HEK293T (cell line): ENCODE measurements around the gene NFKBIA.
"Not testable (repeated sequence)": the region's sequence is repeated elsewhere in the genome, so short reads cannot be mapped to it uniquely, and the experiment has no call there.

Source experiments
- CTCF ChIA-PET: fragments of 350-600 bp; formaldehyde crosslinking; extraction: SDS; loops from one replicate; lab custom pipeline; 2021; ENCODE audit warnings: antibody characterized with exemption, inconsistent platforms; lab: Yijun Ruan, JAX
- POLR2A ChIA-PET: fragments of 350-600 bp; formaldehyde crosslinking; extraction: SDS; loops from one replicate; lab custom pipeline; 2020; ENCODE audit warnings: antibody characterized with exemption, inconsistent platforms; lab: Yijun Ruan, JAX
- DNase-seq: peaks from one replicate; pipeline ENCODE4 v3.0.0; 2012; ENCODE audit warnings: mixed read lengths; ENCODE audit errors: extremely low spot score
- ARNT ChIP-seq: fragments of 450-650 bp; IDR thresholded peaks from 2 replicates; pipeline ENCODE4 v1.6.1; 2017; ENCODE audit warnings: mild to moderate bottlenecking
- BHLHE40 ChIP-seq: fragments of 450-650 bp; IDR thresholded peaks from 2 replicates; pipeline ENCODE4 v1.6.1; 2016; ENCODE audit warnings: mild to moderate bottlenecking, moderate library complexity, borderline replicate concordance
- CTBP1 ChIP-seq: fragments of 450-650 bp; IDR thresholded peaks from 2 replicates; pipeline ENCODE4 v1.6.1; 2016; ENCODE audit warnings: borderline replicate concordance
- ELF4 ChIP-seq: fragments of 450-650 bp; IDR thresholded peaks from 2 replicates; pipeline ENCODE4 v1.6.1; 2017; ENCODE audit warnings: antibody characterized with exemption
- FOXA1 ChIP-seq: fragments of 450-650 bp; IDR thresholded peaks from 2 replicates; pipeline ENCODE4 v1.6.1; 2016; ENCODE audit warnings: mild to moderate bottlenecking
- FOXK2 ChIP-seq: fragments of 450-650 bp; IDR thresholded peaks from 2 replicates; pipeline ENCODE4 v1.6.1; 2016; ENCODE audit warnings: mild to moderate bottlenecking
- FOXM1 ChIP-seq: fragments of 450-650 bp; IDR thresholded peaks from 2 replicates; pipeline ENCODE4 v1.6.1; 2017; ENCODE audit warnings: mild to moderate bottlenecking, borderline replicate concordance
- HDGF ChIP-seq: fragments of 450-650 bp; IDR thresholded peaks from 2 replicates; pipeline ENCODE4 v1.6.1; 2017; ENCODE audit warnings: antibody characterized with exemption, borderline replicate concordance
- L3MBTL2 ChIP-seq: fragments of 450-650 bp; conservative IDR thresholded peaks from 2 replicates; pipeline ENCODE4 v1.6.1; 2016; ENCODE audit warnings: mild to moderate bottlenecking
- LEF1 ChIP-seq: fragments of 450-650 bp; IDR thresholded peaks from 2 replicates; pipeline ENCODE4 v1.6.1; 2017; ENCODE audit warnings: mild to moderate bottlenecking, borderline replicate concordance
- NFRKB ChIP-seq: fragments of 450-650 bp; IDR thresholded peaks from 2 replicates; pipeline ENCODE4 v1.6.1; 2016; ENCODE audit warnings: mild to moderate bottlenecking, moderate library complexity
- PKNOX1 ChIP-seq: fragments of 450-650 bp; IDR thresholded peaks from 2 replicates; pipeline ENCODE4 v1.6.1; 2016
- SP1 ChIP-seq: fragments of 450-650 bp; IDR thresholded peaks from 2 replicates; pipeline ENCODE4 v1.6.1; 2017
- SUZ12 ChIP-seq: fragments of 450-650 bp; IDR thresholded peaks from 2 replicates; pipeline ENCODE4 v1.6.1; 2016; ENCODE audit warnings: mild to moderate bottlenecking
- TARDBP ChIP-seq: fragments of 450-650 bp; IDR thresholded peaks from 2 replicates; pipeline ENCODE4 v1.6.1; 2016
- ZNF384 ChIP-seq: fragments of 450-650 bp; IDR thresholded peaks from 2 replicates; pipeline ENCODE4 v1.6.1; 2016

The NFKBIA gene

GRCh38 chr14:35362450-35362849 is 42.1 kb downstream of the NFKBIA start:
- ChIA-PET POLR2A (no interaction called here), CTCF (no interaction called here)
- TF ChIP-seq FOXA1 (no peak), NFRKB (no peak), FOXK2 (no peak), ZNF384 (no peak), ELF4 (no peak), L3MBTL2 (no peak), TARDBP (no peak), SP1 (no peak), SUZ12 (no peak), HDGF (no peak), LEF1 (no peak), ARNT (no peak)
- no peak for DNase-seq

DNA sequence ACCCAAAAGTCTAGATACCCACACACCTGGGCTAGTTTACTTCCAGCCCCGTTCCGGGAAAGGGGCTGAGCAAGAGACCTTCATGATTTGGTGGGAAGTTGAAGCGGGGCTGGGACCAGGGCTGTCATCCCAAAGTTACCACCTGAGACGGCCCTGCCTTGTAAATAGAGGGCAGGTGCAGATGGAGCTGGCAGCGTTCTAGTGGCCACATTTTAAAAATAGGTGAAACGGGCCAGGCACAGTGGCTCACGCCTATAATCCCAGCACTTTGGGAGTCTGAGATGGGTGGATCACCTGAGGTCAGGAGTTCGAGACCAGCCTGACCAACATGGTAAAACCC is 43.4 kb downstream of the NFKBIA start:
- CTCF ChIA-PET = no interaction called here
- no peak for DNase-seq
- POLR2A ChIA-PET = no interaction called here
- TF ChIP-seq ZNF384 (no peak), NFRKB (no peak), FOXM1 (no peak), FOXK2 (no peak), L3MBTL2 (no peak), FOXA1 (no peak), TARDBP (no peak), LEF1 (no peak), HDGF (no peak), SUZ12 (no peak), SP1 (no peak), CTBP1 (no peak)

DNA sequence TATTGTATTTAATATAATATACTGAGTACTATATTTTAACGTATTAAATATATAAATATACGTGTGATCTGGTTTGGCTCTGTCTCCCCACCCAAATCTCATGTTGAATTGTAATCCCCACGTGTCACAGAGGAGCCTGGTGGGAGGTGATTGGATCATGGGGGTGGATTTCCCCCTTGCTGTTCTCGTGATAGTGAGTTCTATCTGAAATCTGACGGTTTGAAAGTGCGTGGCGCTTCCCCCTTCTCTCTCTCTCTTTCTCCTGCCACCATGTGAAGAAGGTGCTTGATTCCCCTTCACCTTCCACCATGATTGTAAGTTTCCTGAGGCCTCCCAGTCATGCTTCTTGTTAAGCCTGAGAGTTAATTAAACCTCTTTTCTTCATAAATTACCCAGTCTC is 44.9 kb downstream of the NFKBIA start:
- DNase-seq, CTCF ChIA-PET, POLR2A ChIA-PET: not testable (repeated sequence)

- TF ChIP-seq CTBP1 = no peak
- POLR2A ChIA-PET = no interaction called here
- CTCF ChIA-PET = no interaction called here
- no peak for DNase-seq
These were observed 48.3 kb downstream of the NFKBIA start for GRCh38 chr14:35355981-35356841.

GRCh38 chr14:35355235-35355634 is 49.3 kb downstream of the NFKBIA start:
- DNase-seq, POLR2A ChIA-PET, CTCF ChIA-PET: not testable (repeated sequence)

DNA sequence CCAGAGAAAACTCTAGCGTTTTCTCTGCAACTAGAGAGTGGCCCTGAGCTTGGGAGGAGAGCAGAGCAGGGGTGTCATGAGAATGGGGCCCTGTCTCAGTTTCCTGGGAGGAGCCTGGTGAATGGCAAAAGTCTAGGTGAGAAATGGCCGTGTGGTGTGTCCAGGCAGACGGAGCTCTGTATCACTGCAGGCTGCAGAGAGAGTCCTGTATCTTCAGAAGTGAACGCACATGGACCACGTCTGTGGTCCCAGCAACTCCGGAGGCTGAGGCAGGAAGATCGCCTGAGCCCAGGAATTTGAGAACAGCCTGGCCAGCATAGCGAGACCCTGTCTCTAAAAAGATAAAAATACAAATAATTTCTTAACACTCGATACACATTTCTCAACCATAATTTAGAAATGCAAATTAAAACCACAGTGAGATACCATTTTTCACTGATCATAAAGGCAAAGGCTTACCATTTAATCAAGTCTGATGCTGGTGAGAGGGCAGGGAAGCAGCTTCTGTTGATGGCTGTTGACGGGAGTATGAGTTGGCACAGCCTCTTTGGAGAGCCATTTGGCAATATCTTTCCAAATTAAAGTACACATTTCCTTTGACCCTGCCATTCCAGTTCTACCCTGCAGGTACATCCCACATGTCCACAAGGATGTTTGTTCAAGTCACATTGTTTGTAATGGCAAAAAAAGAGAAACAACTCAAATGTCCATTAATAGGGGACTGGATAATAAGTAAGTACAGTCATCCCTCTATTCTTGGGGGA is 51.0 kb downstream of the NFKBIA start:
- POLR2A ChIA-PET = interaction anchor here (0.9 to 2.4 kb wide), 2 partner anchors 51 to 61 kb away, joined by 4 to 11 read pairs; partner anchors contain the start of genes NFKBIA and PSMA6
- CTCF ChIA-PET = no interaction called here
- no peak for TF ChIP-seq HDGF
- no peak for TF ChIP-seq L3MBTL2
- TF ChIP-seq TARDBP = no peak
- TF ChIP-seq FOXM1 = no peak
- TF ChIP-seq BHLHE40 = no peak
- no peak for TF ChIP-seq PKNOX1
- TF ChIP-seq ZNF384 = no peak
- no peak for TF ChIP-seq CTBP1
- no peak for TF ChIP-seq ELF4
- no peak for TF ChIP-seq FOXA1
- no peak for DNase-seq

GRCh38 chr14:35352274-35353233 is 52.0 kb downstream of the NFKBIA start:
- DNase-seq = no peak

More at GRCh38 chr14:35352274-35353233, 52.0 kb downstream of the NFKBIA start:
- POLR2A ChIA-PET = interaction anchor here (0.9 to 2.4 kb wide), 3 partner anchors 51 to 60 kb away, joined by 4 to 11 read pairs (median 7); partner anchors contain the start of genes NFKBIA and PSMA6
- TF ChIP-seq BHLHE40 (no peak), L3MBTL2 (no peak), LEF1 (no peak), ARNT (no peak), FOXM1 (no peak), PKNOX1 (no peak), FOXK2 (no peak), NFRKB (no peak), SUZ12 (no peak), ZNF384 (no peak)
- CTCF ChIA-PET = interaction anchor here (0.9 kb wide), 1 partner anchor 10 kb away, joined by 3 read pairs; no protein-coding TSS in a partner anchor
